GM18909 (cell line): Measurements from ENCODE around the gene LUC7L2.
"Not testable (repeated sequence)": the region's sequence is repeated elsewhere in the genome, so short reads cannot be mapped to it uniquely, and the experiment has no call there.

Source experiments
- ATAC-seq: cut with Tn5 transposase; IDR thresholded peaks from one replicate; pipeline ENCODE4 v1.9.1; 2021; ENCODE audit warnings: mild to moderate bottlenecking; ENCODE audit not compliant: unreplicated experiment, poor library complexity

Gene LUC7L2

GRCh38 chr7:139393621-139394211 lies 34.0 kb downstream of the LUC7L2 start:
- ATAC-seq = no peak

GRCh38 chr7:139394540-139394939 lies 34.8 kb downstream of the LUC7L2 start:
- ATAC-seq = no peak

GRCh38 chr7:139396323-139396951 lies 36.7 kb downstream of the LUC7L2 start:
- ATAC-seq = no peak

GRCh38 chr7:139397192-139397591 lies 37.5 kb downstream of the LUC7L2 start:
- ATAC-seq = no peak

GRCh38 chr7:139403601-139404000 lies 43.9 kb downstream of the LUC7L2 start:
- no peak for ATAC-seq

GRCh38 chr7:139407555-139407954 lies 47.9 kb downstream of the LUC7L2 start:
- ATAC-seq = no peak

- ATAC-seq = not testable (repeated sequence)
Measured at GRCh38 chr7:139414743-139415402, 55.2 kb downstream of the LUC7L2 start.

- no peak for ATAC-seq
Measured at GRCh38 chr7:139416405-139416804, 56.7 kb downstream of the LUC7L2 start.

- no peak for ATAC-seq
Measured at GRCh38 chr7:139417478-139417877, 57.8 kb downstream of the LUC7L2 start.

GRCh38 chr7:139421123-139421522 lies 61.4 kb downstream of the LUC7L2 start:
- ATAC-seq = no peak

GRCh38 chr7:139422126-139422525 lies 62.4 kb downstream of the LUC7L2 start:
- no peak for ATAC-seq

- ATAC-seq = no peak
Measured at GRCh38 chr7:139423091-139423490, 63.4 kb downstream of the LUC7L2 start.

- no peak for ATAC-seq
Measured at GRCh38 chr7:139424004-139424403, 64.3 kb downstream of the LUC7L2 start.

- ATAC-seq = not testable (repeated sequence)
Measured at GRCh38 chr7:139425701-139426100, 66.0 kb downstream of the LUC7L2 start.

GRCh38 chr7:139426258-139427028 lies 66.7 kb downstream of the LUC7L2 start:
- no peak for ATAC-seq

- ATAC-seq = no peak
Measured at GRCh38 chr7:139427029-139427420, 67.3 kb downstream of the LUC7L2 start.

GRCh38 chr7:139427788-139428187 lies 68.1 kb downstream of the LUC7L2 start:
- no peak for ATAC-seq

GRCh38 chr7:139429735-139430134 lies 70.0 kb downstream of the LUC7L2 start:
- ATAC-seq = not testable (repeated sequence)

GRCh38 chr7:139430443-139430842 lies 70.7 kb downstream of the LUC7L2 start:
- ATAC-seq = no peak

- ATAC-seq = no peak
Measured at GRCh38 chr7:139431010-139431409, 71.3 kb downstream of the LUC7L2 start.

GRCh38 chr7:139431459-139431858 lies 71.8 kb downstream of the LUC7L2 start:
- ATAC-seq = no peak
